ENCODE measurements around the gene NSMCE1.

Gene NSMCE1

DNA sequence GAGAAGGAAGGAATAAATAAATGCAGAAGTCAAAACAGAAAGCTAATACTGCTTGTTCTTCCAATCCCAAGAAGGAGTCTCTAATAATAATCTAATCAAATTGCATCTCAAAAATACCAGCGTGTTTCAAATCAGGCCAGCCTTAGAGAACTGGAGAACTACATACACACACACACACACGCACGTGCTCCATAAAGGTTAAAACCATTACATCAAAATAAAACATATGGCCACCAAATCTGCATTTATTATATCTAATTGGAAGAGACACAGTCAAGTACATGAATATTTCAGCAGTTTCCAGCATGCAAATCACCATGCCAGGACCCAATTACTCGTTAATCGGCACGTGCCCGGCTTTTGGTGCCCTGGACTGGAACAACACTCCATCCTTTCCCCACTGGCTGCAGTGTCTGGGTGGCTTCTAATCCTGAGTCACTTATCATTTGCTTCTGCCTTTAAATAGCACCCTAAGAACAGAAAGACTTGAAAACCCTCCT, 85.6 kb downstream of the NSMCE1 start:
- Histone ChIP-seq H3K27me3 (ENCODE audit: control insufficient read depth, insufficient read depth, low read length) (no peaks in the 10 kb centered on the region), H3K36me3 (ENCODE audit: control insufficient read depth, insufficient read depth, low read length) (no peaks in the 10 kb centered on the region), H3K9ac (ENCODE audit: low read depth, low read length) (no peak overlapping the region), H3K4me3 (ENCODE audit: low read depth, low read length) (no peak overlapping the region), H3K4me1 (ENCODE audit: control insufficient read depth, insufficient read depth, low read length) (peaks cover 2% of the 10 kb centered on the region; the same call in 1 of the 2 replicates), H3K9me3 (ENCODE audit: control insufficient read depth, insufficient read depth, low read length) (no peaks in the 10 kb centered on the region), H3K27ac (ENCODE audit: low read depth, low read length) (no peak overlapping the region)

DNA sequence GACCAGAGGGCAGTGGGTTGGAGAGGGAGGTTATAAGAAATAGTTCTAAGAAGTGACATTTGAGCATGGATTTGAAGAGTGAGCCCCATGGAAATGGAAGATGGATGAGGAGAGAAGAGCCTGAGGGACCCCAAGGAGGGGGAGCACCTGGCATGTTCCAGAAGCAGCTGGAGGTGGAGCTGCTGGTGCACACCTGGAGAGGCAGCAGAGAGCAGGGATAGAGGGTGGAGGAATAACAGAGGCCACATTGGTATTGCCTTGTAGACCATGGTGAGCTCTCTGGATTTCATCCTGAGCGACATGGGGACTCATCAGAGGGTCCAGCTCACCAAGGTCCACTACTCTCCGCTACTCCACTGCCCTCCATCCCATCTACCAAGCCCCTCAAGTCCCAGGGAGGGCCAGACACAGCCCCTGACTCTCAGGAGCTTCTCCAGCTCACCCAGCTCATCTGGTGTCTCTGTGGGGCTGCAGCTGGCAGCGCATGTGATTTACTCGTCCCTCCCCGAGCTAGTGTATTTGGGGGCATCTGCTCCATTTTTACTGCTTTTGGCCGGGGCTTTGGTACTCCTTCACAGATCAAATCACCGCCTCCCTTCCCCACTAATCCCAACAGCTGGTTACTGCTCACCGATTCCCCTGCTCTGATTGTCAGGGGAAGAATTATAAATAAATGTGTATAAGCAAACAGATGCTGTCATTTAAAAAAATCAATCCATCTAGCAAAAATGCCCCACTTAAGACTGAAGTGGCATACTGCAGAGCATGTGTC, 87.4 kb downstream of the NSMCE1 start:
- Histone ChIP-seq H3K4me3 (ENCODE audit: low read depth, low read length) (no peak overlapping the region), H3K9me3 (ENCODE audit: control insufficient read depth, insufficient read depth, low read length) (no peaks in the 10 kb centered on the region), H3K9ac (ENCODE audit: low read depth, low read length) (no peak overlapping the region), H3K4me1 (ENCODE audit: control insufficient read depth, insufficient read depth, low read length) (peaks cover 2% of the 10 kb centered on the region; the same call in 1 of the 2 replicates), H3K27ac (ENCODE audit: low read depth, low read length) (no peak overlapping the region), H3K27me3 (ENCODE audit: control insufficient read depth, insufficient read depth, low read length) (no peaks in the 10 kb centered on the region), H3K36me3 (ENCODE audit: control insufficient read depth, insufficient read depth, low read length) (no peaks in the 10 kb centered on the region)

DNA sequence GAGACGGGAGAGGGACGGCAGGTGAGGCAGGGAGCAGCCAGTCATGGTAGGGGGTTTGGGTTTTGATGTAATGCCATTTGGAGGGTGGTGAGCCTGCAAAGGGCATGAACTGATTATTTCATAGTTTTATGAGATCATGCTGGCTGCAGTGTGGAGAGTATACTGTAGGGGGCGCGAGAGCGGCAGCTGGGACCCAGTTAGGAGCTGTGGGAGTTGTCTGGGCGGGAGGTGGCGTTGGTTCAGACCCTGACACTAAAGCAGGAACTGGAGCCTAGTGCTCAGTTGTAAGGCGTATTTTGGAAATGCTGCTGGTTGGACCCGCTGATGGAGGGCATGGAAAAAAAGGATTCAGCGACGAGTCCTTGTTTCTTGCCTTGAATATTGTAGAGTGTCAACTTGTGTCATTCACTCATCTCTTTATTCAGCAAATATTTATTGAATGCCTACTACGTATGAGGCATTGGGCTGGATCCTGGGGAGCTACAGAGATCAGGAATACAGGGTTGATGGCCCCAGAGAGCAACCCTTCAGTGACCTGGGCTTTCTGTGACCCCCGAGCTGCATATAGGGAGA, 89.0 kb downstream of the NSMCE1 start:
- H3K27me3 ChIP-seq (ENCODE audit: control insufficient read depth, insufficient read depth, low read length) = no peaks in the 10 kb centered on the region
- no peak overlapping the region for H3K4me3 ChIP-seq (ENCODE audit: low read depth, low read length)
- peaks cover 2% of the 10 kb centered on the region; the same call in 1 of the 2 replicates for H3K4me1 ChIP-seq (ENCODE audit: control insufficient read depth, insufficient read depth, low read length)
- H3K36me3 ChIP-seq (ENCODE audit: control insufficient read depth, insufficient read depth, low read length) = no peaks in the 10 kb centered on the region
- H3K9ac ChIP-seq (ENCODE audit: low read depth, low read length) = no peak overlapping the region
- H3K9me3 ChIP-seq (ENCODE audit: control insufficient read depth, insufficient read depth, low read length) = no peaks in the 10 kb centered on the region
- H3K27ac ChIP-seq (ENCODE audit: low read depth, low read length) = no peak overlapping the region

DNA sequence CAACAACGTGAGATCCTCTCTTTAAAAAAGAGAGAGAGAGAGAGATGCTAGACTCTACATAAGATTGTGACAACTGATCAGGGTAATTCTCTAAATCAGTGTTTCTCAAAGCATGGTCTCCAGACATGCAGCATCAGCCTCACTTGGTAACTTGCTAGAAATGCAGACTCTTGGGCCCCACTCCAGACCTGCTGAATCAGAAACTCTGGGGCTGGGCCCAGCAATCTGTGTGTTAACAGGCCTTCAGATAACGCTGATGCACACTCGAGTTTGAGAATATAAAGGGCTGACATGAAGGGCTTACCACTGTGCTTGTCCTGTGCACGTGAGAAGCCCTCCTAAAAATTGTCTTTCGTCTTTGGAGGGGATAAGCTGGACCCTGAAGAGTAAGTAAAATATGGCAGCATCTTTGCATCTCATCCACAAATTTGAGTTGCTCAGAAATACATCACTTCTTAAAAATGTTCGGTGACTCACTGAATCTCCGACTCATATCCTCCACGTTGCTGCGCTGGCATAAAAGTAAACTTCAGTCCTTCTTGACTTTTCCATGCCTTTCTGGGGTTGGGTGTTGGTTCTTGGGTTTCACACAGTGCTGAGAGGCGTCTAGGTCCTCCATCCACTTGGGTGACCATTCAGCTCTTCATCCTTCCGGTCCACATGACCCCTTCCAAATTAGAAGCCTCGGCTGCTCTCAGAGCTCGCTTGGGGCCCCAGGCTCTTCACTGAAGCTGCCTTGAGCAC, 91.4 kb downstream of the NSMCE1 start:
- H3K4me3 ChIP-seq (ENCODE audit: low read depth, low read length) = no peak overlapping the region
- no peaks in the 10 kb centered on the region for H3K9me3 ChIP-seq (ENCODE audit: control insufficient read depth, insufficient read depth, low read length)
- no peak overlapping the region for H3K27ac ChIP-seq (ENCODE audit: low read depth, low read length)
- H3K36me3 ChIP-seq (ENCODE audit: control insufficient read depth, insufficient read depth, low read length) = no peaks in the 10 kb centered on the region
- peaks cover 2% of the 10 kb centered on the region; the same call in 1 of the 2 replicates for H3K4me1 ChIP-seq (ENCODE audit: control insufficient read depth, insufficient read depth, low read length)
- H3K9ac ChIP-seq (ENCODE audit: low read depth, low read length) = no peak overlapping the region
- H3K27me3 ChIP-seq (ENCODE audit: control insufficient read depth, insufficient read depth, low read length) = no peaks in the 10 kb centered on the region

DNA sequence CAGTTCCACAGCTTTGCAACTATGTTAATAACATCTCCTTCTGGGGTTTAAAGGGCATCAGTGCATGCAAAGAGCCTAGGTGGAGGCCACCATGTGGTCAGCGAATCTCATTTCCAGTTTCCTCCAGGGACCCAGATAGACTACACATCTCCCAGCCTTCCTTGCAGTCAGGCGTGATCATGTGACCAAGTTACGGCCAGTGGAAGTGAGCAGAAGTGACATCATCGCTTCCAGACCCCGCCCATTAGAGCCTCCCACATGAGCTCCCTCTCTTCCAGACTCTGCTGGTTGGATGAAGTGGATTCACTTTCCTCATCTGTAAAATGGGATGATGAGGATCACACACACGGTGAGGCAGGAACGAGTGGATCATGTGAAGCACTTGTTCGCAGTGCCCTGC, 92.7 kb downstream of the NSMCE1 start:
- Histone ChIP-seq H3K4me1 (ENCODE audit: control insufficient read depth, insufficient read depth, low read length) (peaks cover 2% of the 10 kb centered on the region; the same call in 1 of the 2 replicates), H3K9ac (ENCODE audit: low read depth, low read length) (no peak overlapping the region), H3K36me3 (ENCODE audit: control insufficient read depth, insufficient read depth, low read length) (no peaks in the 10 kb centered on the region), H3K27ac (ENCODE audit: low read depth, low read length) (no peak overlapping the region), H3K4me3 (ENCODE audit: low read depth, low read length) (no peak overlapping the region), H3K27me3 (ENCODE audit: control insufficient read depth, insufficient read depth, low read length) (no peaks in the 10 kb centered on the region), H3K9me3 (ENCODE audit: control insufficient read depth, insufficient read depth, low read length) (no peaks in the 10 kb centered on the region)
